ENCODE measurements around the gene CCL4.

- no peak for TF ChIP-seq EZH2 (IDR thresholded peaks at IDR 0.05)
- no peak for TF ChIP-seq CTCF (IDR thresholded peaks at IDR 0.05)
- no peak for TF ChIP-seq EZH2phosphoT487 (IDR thresholded peaks at IDR 0.05)
These were observed 13.5 kb upstream of the CCL4 start, which contains the start of gene CCL3 for GRCh38 chr17:36089888-36090836.

All from neural progenitor cell (in vitro differentiated cells).